HL-60/S4 treated with phorbol 12-myristate 13-acetate at 8.2 ng/mL for 4 days and 3 days (cell line): ENCODE results near the gene ZNF69.
"Not testable (repeated sequence)": the region's sequence is repeated elsewhere in the genome, so short reads cannot be mapped to it uniquely, and the experiment has no call there.

ENCODE experiments used
- in situ Hi-C: fragments of 300-500 bp; cut with MboI; formaldehyde crosslinking; loops from 2 replicates; pipeline ENCODE4 v1.15.0; 2022; ENCODE audit warnings: low sequenced_read_pairs

ZNF69 gene

DNA sequence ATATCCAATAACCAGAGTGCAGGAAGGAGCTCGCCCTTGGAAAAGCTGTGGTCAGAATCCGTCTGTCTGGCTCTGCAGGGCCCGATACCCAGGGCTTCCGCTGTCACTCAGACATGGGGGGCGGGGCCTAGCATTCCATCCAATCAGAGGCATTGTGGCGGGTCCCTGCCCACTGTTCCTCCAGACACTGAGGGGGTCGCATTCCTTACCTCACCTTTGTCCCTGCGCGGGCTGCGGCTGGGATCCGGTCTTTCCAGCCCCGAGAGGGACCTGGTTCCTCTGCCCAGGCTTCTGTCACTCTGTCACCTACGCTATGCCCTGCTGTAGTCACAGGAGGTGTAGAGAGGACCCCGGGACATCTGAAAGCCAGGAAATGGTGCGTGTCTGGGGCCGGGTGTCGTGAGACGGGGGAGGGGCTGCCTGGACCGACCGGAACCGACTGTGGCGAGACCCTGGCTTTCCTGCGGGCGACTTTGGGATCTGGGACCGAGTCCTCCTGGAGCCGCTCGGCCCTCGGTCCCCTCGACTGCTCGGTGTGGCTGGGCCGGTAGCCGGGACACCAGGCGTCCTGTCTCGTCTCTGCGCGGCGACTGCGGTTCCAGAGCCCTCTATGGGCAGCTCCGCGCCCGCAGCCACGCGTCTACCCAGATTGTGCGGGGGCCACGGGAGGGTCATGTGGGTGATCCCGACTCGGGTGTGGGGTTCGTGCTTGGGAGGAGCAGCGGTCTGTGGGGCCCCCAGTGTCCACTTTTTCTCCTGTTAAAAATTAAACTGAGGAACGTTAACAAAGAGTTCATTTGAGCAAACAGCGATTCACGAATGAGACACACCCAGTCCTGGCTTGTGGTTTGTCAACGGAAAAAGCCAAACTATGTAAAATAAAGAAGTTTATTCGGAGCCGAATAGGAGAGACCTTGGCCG is at the start of gene ZNF69:
Gene ZNF69, plus strand, starts transcription at position 172 of the 921 bp plus-strand sequence. Its CDS starts 142 bp downstream, at position 314.
- in situ Hi-C loops = no loop called here

GRCh38 chr19:11843722-11844121 is 43.9 kb upstream of the ZNF69 start:
- in situ Hi-C loops = no loop called here

- in situ Hi-C loops = not testable (repeated sequence)
Measured at GRCh38 chr19:11847615-11848014, 40.0 kb upstream of the ZNF69 start.

- in situ Hi-C loops = no loop called here
Measured at GRCh38 chr19:11848200-11848593, 39.4 kb upstream of the ZNF69 start.

GRCh38 chr19:11848594-11849469 is 38.8 kb upstream of the ZNF69 start, which contains the start of gene ZNF439:
TSS of gene ZNF439 (plus strand) at chr19:11848726. CDS start at chr19:11848868, 142 bp downstream.
- in situ Hi-C loops = no loop called here

DNA sequence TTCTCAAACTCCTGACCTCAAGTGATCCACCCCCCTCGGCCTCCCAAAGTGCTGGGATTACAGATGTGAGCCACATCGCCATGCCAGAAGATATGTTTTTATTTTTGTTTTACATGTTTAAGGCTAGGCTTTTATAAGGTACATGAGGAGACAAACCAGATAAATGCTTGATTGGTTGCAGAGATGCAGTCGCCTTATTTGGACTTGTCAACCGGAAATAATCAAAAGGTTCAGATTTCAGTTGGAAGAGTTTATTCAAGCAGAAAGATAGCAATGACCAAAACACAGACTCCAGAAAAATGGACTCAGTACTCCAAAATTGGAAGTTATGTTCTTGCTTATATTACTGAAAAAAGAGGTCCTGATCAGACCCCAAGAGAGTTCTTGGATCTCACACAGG is 37.3 kb upstream of the ZNF69 start:
- in situ Hi-C loops = not testable (repeated sequence)

- in situ Hi-C loops = no loop called here
Measured at GRCh38 chr19:11853358-11853757, 34.2 kb upstream of the ZNF69 start.

DNA sequence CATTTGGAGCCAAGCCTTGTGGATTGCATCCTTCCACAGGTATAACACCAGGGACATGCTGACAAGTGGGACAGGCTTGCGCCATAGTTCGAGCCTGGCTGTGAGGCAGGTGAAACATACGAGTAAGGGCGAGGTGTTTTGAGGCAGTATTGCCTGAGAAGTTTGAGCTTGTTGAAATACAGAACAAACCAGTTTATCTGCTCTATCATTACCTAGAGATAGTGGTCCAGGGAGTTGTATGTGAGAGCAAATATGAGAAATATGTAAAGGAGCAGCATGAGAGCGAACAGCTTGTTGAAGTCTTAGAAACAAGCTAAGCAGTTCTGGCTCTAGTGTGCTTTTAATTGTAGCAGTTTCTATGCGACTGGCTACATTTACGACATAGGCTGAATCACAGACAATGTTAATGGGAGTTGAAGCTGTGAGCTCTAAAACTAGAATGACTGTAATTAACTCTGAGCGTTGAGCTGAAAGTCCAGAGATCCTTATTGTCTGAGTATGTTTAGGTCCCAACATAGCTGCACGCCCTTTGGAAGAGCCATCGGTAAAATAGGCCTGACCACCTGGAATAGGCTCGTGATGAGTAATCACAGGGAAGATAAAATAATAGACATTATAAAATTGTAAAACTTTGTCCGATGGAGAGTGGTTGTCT is 30.9 kb upstream of the ZNF69 start:
- in situ Hi-C loops = no loop called here

DNA sequence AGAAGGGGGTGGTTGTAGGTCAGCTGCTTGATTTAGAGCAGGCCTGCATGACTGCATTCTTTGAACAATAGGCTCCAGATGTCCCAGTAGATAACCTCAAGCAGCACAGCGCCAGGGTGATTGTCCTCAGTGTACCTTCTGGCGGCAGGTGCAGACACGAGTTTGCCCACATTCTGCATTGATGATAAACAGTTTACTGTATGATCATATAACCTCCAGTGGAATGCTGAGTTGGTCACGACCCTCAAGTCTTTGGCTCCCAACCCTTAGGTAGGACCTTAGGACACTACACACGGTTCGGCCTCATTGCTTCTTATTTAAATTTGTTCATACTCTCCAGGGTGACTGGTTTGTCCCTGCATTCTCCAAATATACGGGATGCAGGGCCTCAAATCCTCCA is 26.9 kb upstream of the ZNF69 start:
- in situ Hi-C loops = no loop called here

DNA sequence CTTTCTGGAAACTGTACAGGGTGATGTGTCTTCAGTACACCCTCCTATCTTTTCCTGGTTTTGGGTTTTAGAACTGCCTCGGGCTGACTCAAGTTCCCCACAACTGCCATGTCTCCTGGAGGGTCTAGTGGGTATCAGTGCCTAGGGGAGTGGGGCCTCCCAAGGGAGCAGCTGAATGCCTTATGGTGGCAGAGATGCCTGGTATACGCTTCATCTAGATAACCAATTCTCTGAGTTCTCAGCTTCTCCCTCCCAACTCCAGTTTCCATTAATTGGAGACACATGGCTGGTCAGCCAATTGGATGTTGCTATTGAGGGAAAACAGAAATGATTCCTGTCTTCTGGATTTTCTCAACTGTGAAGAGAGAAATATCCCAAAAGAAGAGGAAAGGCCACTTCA is 26.3 kb upstream of the ZNF69 start:
- in situ Hi-C loops = no loop called here

- in situ Hi-C loops = not testable (repeated sequence)
Measured at GRCh38 chr19:11867766-11868165, 19.8 kb upstream of the ZNF69 start.

DNA sequence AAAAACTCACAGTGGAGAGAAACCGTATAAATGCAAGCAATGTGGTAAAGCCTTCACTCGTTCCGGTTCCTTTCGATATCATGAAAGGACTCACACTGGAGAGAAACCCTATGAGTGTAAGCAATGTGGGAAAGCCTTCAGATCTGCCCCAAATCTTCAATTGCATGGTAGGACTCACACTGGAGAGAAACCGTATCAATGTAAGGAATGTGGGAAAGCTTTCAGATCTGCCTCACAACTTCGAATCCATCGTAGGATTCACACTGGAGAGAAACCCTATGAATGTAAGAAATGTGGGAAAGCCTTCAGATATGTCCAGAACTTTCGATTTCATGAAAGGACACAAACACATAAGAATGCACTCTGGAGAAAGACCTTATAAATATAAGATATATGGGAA is 19.4 kb upstream of the ZNF69 start:
- in situ Hi-C loops = no loop called here

DNA sequence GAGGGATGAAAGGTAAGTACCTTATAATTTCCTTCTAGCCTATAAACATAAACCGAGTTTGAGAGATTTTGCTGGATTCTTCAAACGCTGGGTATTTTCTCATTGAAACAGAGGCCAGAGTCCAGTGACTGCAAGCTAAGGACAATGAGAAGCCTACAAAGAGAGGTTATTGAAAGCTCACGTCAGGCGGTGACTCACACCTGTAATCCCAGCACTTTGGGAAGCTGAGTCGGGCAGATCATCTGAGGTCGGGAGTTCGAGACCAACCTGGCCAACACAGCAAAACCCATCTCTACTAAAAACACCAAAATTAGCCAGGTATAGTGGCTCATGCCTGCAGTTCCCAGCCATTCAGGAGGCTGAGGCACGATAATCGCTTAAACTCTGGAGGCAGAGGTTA is 15.0 kb upstream of the ZNF69 start:
- in situ Hi-C loops = no loop called here

- in situ Hi-C loops = no loop called here
Measured at GRCh38 chr19:11873762-11874161, 13.8 kb upstream of the ZNF69 start.

DNA sequence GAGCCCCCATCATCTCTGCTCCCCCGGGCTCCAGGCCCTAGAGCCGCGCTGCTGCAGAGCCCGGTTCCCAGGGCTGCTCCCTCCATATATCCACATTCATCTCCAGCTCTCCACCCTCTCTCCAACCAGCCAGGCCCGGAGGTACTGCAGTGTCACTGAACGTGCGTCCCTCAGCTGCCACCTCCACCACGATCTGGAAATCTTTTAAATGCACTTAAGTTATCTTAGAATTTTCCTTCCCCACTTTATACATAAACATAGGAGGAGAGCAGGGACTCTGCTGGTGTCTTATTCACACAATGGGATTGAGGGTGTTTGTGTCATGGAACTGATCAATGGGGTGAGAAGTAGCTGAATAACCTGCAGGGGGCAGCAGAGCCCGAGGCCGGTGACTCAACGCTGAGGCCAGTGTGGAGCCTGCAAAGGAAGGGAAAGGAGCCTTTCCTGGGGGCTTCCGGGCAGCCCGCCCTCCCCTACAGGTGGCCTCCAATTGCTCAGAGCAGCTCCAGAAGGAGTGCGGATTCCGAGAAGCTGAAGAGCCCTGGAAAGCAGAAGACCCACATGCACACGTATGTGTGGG is 7.8 kb upstream of the ZNF69 start:
- in situ Hi-C loops = not testable (repeated sequence)

DNA sequence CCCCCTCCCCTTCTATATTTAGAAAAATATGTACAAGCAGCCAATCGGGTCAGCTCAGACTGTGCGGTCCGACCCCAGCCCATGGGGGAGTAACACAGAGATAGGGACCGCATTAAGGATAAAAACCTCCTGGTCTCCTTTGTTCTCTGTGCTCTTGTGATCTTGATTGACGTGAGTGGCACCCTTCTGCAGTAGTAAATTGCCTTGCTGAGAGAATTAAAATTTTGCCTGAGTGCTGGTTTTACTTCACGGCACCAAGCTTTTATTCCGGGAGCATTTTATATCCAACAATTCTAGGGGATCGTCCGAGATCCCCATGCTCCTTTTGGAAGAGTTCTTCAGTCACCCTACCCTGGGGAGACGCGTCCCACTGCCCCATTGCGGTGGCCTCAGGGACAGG is 7.0 kb upstream of the ZNF69 start:
- in situ Hi-C loops = no loop called here

- in situ Hi-C loops = no loop called here
Measured at GRCh38 chr19:11881151-11881800, 6.3 kb upstream of the ZNF69 start.

- in situ Hi-C loops = no loop called here
Measured at GRCh38 chr19:11882606-11883005, 5.0 kb upstream of the ZNF69 start.

GRCh38 chr19:11887234-11887610 is 360 bp upstream of the ZNF69 start:
- in situ Hi-C loops = no loop called here

DNA sequence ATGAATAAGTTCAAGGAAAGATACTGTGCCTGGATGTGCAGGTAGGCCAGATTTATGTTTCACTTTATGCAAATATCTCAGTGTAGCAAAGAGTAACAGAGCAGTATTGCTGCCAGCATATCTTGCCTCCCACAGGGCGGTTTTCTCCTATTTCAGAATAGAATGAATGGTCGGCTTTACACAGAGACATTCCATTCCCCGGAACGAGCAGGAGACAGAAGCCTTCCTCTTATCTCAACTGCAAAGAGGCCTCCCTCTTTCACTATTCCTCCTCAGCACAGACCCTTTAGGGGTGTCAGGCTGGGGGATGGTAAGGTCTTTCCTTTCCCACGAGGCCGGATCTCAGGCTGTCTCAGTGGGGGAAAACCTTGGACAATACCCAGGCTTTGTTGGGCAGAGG is 2.3 kb downstream of the ZNF69 start:
- in situ Hi-C loops = not testable (repeated sequence)
